ENCODE data around the gene MERTK. TPM values are rescaled to one million over a fixed set of nuclear protein-coding genes. Genes with fewer than 3 reads are reported as not detected.
"Not testable (repeated sequence)": the region's sequence is repeated elsewhere in the genome, so short reads cannot be mapped to it uniquely, and the experiment has no call there.

Gene MERTK
- polyA plus RNA-seq, 4 donors, result 5.4 to 27.0 (median 20.5) TPM

DNA sequence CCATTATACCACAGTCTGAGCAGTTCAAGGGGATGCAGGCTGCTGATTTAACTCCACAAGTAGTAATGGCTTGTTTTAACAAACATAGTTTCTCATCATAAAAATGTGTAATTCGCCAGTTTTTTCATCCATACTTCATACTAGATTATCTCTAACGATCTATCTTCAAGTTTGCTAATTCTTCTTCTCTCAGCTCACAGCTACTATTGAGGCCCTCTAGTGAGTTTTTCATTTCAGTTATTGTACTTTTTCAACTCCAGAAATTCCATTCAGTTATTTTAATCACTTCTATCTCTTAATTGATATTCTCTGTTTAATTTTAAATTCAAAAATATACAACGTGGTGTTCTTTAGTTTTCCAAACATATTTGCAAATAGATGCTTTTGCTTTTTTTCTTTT is 136.5 kb downstream of the MERTK start:
- DNase-seq (ENCODE audit: low read depth in 4 of 4, low spot score in 3 of 4), result no peak

DNA sequence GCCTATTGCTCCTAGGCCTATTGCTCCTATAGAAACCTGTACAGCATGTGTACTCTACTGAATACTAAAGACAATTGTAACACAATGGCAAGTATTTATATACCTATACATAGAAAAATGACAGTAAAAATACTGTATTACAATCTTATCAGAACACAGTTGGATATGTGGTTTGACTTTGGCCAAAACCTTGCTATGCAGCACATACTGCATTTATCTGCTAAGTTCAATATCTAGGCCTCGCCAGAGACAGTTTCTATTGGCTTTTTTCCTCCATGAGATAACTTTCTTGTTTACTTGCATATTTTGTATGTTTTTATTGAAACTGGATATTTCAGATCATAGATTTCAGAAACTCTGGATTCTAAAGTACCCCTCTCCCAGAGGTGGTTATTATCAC is 137.4 kb downstream of the MERTK start:
- DNase-seq (ENCODE audit: low read depth in 4 of 4, low spot score in 3 of 4), result no peak

DNA sequence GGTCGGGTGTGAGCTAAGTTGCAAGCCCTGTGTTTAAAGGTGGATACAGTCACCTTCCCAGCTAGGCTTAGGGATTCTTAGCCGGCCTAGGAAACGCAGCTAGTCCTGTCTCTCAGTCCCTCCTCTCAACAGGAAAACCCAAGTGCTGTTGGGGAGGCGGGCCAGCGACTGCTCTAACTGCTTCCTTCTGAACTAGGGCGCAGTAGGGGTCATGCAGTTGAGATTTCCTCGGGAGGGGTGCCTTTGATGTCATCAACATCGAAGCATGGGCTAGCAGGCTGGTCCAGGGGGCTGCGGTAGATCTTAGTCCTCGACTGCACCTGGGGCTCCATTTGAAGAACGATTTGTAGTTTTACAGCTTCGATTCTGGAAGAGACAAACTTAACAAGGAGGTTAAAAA is 141.1 kb downstream of the MERTK start:
- not testable (repeated sequence) for DNase-seq (ENCODE audit: low read depth in 4 of 4, low spot score in 3 of 4)

DNA sequence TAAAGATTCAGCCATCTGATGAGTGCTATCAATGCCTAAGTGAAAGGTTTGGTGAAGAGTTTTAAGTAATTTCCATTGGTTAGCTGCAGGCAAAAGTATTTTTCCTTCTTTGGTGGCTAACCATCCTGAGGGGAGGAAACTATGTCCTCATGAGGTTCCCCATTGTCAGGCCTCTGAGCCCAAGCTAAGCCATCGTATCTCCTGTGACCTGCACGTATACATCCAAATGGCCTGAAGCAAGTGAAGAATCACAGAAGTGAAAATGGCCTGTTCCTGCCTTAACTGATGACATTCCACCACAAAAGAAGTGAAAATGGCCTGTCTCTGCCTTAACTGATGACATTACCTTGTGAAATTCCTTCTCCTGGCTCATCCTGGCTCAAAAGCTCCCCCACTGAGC is 141.7 kb downstream of the MERTK start:
- DNase-seq (ENCODE audit: low read depth in 4 of 4, low spot score in 3 of 4), result not testable (repeated sequence)

DNA sequence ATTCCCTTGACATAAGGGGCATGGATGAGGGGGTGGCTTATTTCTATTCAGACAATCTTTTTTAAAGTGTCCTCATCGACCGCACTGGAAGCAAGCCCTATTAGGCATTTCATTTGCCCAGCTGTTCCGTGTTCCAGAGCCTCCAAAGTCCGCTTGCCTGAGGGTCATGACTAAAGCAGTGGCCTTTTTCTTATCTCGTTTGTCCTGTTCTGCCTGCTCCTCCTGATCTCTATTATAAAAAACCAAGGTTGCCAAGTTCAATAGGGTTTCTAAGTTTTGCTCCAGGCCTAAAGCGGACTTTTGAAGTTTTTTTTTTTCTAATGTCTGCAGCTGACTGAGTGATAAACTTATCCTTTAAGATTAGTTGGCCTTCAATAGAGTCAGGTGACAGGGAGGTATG is 143.1 kb downstream of the MERTK start:
- DNase-seq (ENCODE audit: low read depth in 4 of 4, low spot score in 3 of 4), result not testable (repeated sequence)

DNA sequence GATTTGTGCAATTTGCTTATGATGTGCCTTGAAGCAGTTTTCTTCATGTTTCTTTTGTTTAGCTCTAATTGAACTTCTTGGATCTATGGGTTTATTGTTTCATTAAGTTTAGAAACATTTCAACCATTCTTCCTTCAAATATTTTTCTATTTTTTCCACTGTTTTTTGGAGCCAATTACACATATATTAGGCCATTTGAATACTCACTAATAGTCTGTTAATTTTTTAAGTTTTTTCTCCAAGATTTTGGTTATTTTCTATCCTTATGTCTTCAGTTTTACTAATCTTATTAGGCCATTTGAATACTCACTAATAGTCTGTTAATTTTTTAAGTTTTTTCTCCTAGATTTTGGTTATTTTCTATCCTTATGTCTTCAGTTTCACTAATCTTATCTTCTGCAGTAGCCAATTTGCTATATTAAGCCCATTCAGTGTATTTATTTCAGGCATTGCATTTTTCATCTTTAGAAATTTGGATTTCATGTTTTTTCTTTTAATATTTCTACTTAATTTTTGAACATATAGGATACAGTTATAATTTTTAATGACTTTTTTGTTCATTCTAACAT is 147.1 kb downstream of the MERTK start:
- DNase-seq (ENCODE audit: low read depth in 4 of 4, low spot score in 3 of 4), result no peak

DNA sequence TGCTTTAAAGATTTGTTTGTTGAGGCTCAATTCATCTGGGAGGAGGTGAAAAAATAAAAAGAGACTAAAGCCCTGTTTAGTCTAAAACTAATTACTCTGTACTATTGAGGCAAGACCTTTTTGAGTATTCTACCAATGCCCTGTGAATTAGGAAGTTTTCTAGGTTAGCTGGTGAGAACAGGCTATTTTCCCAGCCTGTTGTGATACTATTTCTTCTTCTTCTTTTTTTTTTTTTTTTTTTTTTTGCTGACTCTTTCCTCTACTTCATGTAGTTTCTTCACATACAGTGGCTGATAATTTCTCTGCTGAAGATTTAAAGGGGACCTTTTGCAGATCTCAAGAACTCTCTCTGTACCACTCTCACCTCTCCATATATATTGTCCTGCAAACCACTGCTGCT is 147.8 kb downstream of the MERTK start:
- DNase-seq (ENCODE audit: low read depth in 4 of 4, low spot score in 3 of 4), result no peak

DNA sequence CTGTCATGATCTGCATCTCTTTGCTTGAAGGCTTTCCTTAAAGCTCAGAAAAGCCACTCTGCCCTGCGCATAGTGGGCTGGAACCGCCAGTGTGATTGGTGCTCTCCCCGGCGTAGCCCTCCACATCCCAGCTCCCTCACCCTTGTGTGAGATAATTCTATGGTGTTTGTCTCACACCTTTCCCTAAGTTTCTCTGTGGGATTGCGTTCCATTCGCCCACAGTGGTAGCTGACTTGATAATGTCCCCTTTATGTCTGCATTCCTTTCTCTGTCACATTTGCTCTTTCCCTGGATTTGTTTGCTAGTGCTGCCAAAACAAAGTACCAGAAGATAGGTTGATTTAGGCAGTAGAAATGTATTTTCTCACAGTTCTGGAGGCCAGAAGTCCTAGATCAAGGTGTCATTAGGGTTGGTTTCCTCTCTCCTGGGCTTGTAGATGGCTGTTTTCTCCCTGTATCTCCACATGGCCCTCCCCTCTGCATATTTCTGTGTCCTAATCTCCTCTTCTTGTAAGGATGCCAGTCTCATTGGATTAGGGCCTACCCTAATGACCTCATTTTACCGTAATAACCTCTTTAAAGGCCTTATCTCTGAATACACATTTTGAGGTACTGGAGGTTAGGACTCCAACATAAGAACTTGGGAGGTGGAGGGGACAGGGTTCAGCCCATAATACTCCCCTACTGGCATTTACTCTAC is 149.3 kb downstream of the MERTK start:
- no peak for DNase-seq (ENCODE audit: low read depth in 4 of 4, low spot score in 3 of 4)

DNA sequence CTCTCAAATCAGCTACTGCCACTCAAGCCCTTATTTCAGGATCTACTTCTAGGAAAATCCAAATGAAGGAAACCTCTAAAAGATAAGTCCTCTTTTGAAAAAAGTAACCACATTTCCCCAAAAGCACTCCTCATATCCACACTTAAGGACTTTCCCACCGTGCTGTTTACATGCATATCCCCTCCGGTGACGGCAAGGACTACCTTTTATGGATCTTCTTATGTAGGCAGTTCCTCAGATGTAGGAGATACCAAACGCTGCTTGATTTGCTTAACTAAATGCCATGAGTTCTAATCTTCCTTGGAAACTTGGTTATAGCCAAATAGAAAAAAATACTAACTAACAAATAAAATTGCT is 149.8 kb downstream of the MERTK start:
- no peak for DNase-seq (ENCODE audit: low read depth in 4 of 4, low spot score in 3 of 4)

DNA sequence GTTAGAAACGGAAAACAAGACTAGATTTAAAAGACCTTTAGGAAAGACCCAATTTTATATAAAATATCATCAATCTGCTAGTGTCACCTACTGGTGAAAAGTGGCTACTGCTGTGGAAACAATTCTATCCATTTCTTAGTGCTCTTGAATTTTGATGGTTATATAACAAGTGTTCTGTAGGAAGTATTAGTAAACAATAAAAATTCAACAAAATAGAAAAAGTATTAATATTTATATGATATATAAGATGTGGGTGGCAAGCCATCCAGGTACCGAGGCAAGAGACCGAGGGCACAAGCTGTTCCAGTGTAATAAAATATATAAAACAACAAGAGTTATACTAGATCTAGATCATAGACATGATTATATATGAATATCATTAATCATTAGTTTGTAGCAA is 150.5 kb downstream of the MERTK start:
- DNase-seq (ENCODE audit: low read depth in 4 of 4, low spot score in 3 of 4), result peak in 3 of 4 donors; percentile 32 to 41 (median 35)

DNA sequence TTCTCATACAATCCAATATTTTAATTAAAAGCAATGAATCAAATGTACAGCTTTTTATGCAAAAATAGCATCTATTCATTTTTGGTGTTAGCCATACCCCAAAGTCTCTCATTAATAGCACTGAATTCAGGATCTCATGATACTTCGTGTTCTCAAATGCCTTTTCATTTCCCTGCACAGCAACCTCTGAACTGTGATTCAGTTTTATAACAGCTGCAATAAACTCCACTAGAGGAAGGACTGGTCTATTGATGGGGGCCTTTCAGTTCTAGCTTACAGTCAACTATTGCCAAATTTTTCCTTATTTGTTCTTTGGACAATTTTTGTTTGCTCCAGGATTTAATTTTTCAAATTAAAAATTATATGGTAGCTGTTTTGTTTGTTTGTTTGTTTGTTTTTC is 151.9 kb downstream of the MERTK start:
- no peak for DNase-seq (ENCODE audit: low read depth in 4 of 4, low spot score in 3 of 4)

DNA sequence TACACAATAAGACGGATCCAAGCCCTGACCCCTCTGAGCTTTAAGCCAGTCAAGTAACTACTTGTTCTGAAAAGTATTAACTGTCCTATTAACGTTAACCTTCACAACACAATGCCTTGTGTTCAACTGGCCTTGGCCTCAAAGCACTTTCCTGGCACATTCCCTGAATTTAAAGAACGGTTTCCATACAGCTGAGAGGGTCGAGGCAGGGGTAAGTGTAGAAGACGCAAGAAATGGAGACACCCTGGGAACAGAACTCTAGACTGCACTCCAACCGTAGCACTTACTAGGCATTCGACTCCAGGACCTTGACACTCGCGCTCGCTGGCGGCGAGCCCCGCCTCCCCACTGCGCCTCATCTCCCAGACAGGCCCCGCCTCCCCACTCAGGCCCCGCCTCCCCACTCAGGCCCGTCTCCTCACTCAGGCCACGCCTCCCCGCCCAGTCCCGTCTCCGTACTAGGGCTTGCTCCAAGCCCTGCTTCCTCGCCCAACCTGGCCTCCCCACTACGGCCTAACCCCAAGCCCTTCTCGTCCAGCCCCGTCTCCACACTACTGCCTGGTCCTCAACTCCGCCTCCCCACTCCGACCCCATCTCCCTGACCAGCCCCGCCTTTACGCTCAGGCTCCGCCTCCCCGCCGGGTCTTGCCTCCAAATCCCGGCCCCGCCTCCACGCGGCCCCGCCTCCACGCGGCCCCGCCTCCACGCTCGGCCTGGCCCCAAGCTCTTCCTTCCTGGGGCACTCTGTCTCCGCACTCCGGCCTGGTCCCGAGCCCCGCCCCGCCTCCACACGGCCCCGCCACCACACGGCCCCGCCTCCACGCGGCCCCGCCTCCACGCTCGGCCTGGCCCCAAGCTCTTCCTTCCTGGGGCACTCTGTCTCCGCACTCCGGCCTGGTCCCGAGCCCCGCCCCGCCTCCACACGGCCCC is 155.8 kb downstream of the MERTK start:
- peak; percentile 83 to 93 (median 86) for DNase-seq (ENCODE audit: low read depth in 4 of 4, low spot score in 3 of 4)

DNA sequence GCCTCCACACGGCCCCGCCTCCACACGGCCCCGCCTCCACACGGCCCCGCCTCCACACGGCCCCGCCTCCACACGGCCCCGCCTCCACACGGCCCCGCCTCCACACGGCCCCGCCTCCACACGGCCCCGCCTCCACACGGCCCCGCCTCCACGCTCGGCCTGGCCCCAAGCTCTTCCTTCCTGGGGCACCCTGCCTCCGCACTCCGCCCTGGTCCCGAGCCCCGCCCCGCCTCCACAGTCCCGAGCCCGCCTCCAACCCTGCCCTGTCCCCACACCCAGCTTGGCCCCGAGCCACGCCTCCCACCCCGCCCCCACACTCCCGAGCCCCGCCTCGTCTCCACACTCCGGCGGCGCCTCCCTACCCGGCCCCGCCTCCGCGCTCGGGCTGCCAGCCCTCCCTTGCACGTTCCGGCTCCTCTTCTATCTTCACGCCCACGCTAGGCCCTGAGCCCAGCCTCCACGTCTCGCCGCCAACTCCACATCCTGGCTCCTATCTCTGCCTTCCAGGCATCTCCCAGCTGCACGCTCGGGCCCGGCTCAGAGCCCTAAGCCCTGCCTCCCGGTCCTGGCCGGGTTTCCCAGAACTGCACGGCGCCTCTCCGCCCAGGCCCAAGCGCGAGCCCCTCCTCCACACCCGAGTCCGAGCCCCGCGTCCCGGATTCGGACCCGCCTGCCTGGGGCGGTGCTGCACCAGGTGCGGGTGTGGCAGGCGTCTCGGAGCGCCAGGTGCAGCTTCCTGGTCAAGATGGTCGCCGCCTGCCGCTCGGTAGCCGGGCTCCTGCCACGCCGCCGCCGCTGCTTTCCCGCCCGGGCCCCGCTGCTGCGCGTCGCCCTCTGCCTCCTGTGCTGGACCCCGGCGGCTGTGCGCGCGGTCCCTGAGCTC is 156.7 kb downstream of the MERTK start, which contains the start of gene TMEM87B:
Gene TMEM87B, plus strand, starts transcription at position 423 of the 883 bp plus-strand sequence. Its CDS starts 323 bp downstream, at position 746.
- DNase-seq (ENCODE audit: low read depth in 4 of 4, low spot score in 3 of 4), result peak; percentile 87 to 93 (median 92)

DNA sequence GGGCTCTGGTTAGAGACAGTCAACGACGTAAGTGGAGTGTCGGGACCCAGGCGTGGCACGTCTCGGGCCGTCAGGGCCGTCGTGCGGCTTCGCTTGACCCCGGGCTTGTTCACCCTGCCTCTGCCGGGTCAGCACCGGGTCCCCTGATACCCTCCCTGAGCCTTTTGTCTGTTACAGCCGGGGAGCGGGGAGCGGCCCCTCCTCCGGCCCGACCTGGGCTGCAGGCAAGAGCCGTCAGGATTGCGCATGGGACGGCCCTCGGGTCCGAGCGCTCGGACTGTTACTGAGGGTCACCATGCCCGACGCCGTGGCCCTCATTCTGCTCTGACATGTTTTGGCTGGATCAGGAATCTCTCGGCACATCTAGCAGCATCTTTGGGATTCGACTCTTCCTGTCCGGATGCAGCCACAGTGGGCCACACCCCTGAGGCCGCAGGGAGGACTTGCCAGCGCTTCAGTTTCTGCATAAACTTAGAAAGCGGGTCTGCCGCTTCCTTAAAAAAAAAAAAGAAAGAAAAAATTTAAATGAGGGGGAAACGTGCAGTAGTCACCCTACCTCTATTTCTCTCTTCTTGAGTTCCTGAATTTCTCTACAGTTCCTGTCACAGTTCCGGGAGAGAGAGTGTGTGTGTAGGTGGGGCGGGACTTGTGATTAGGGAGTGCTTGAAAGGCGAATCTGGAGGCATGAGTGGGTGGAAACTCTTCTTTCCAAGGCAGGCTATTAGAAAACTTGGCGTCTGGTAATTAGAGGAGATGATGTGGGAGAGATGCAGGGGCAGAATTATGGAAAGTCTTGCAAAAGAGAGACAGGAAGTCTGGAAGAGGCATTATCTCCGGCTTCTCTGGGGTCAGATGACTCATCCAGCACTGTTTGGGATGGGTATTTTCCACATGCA is 157.6 kb downstream of the MERTK start:
- DNase-seq (ENCODE audit: low read depth in 4 of 4, low spot score in 3 of 4), result peak; percentile 53 to 66 (median 62)

DNA sequence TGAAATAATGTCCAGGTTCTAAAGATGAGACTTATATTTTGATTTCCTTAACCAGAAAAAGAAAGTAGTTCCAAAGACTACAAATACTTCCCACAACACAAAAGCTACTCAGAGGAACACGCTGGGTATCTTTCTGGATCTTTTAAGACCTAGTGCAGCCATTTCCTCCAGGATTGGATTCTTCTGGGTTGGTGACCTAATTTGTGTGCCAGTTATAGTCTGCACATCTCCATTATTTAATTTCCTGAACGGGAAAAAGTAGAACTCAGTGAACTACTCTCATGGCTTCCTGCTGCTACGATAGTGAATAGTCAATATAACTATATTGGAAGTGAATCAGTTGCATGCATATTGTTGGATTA is 158.2 kb downstream of the MERTK start:
- no peak for DNase-seq (ENCODE audit: low read depth in 4 of 4, low spot score in 3 of 4)

DNA sequence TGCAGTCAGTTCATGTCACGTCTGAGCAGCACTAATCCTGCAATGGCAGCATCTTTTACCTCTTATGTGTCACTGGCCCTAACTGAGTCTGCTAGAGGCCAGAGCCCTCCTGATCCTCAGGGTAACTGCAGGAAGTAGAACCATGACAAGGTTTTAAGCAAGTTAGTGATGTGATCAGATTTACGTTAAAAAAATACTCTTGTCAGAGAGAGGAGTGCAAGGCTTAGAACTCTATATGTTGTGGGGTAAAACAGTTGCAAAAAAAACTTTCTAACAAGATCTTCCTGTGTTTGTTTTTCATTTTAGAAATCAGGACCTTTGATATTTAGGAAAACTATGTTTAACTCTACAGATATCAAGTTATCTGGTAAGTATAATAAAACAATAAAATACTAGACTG is 161.3 kb downstream of the MERTK start:
- no peak for DNase-seq (ENCODE audit: low read depth in 4 of 4, low spot score in 3 of 4)

DNA sequence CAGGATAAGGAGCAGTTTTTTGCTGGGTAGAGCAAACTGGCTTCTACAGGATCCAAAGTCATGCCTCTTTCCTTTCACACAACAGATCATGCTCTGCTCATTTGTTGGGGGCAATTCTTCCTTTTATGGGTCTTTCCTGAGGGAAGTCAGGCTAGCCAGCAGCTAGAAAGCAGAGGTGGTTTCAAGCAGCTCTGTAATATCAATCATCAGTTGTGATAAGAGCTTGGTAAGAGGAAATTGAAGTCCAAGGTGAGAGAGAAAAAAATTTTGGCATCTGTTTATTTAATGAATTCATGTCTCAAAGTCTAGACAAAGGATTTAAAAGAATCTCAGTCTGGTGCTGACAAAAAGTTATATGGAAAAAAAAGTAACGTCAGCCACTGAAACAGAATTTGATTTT is 162.9 kb downstream of the MERTK start:
- no peak for DNase-seq (ENCODE audit: low read depth in 4 of 4, low spot score in 3 of 4)

DNA sequence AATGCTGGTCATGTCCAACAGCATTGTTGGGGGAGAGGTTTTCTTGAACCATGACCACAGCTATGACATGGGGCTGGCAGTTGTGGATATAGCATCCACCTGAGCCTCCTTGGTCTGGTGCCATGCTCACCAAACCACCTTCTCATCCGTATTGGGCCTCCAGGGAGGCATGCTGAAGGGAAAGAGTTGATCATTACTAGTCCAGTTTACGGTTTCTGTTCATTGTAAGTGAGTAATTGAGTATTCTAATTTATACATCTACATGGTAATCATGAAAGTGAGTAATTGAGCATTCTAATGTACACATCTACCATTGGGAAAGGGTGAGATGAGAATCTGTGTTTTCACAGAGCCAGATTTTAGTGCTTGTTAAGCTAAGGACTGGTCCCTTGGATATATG is 163.4 kb downstream of the MERTK start:
- no peak for DNase-seq (ENCODE audit: low read depth in 4 of 4, low spot score in 3 of 4)

DNA sequence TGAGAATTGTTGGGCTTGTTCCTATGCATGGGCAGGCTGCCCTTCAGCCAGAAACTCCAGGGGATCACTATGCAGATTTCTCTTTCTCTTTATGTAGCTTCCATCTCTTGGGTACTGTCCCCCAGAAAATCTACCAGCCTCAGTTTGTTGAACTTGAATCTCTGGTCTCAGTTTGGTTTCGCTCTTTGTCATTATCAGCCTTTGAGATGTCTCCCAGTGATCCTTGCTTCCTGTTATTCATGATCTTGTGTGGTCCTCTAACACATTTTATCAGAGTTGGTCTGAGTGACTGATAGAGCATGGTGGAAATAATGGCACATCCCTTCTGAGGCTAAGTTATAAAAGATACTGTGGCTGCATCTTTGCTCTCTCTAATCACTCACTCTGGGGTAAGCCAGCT is 164.5 kb downstream of the MERTK start:
- DNase-seq (ENCODE audit: low read depth in 4 of 4, low spot score in 3 of 4), result no peak

DNA sequence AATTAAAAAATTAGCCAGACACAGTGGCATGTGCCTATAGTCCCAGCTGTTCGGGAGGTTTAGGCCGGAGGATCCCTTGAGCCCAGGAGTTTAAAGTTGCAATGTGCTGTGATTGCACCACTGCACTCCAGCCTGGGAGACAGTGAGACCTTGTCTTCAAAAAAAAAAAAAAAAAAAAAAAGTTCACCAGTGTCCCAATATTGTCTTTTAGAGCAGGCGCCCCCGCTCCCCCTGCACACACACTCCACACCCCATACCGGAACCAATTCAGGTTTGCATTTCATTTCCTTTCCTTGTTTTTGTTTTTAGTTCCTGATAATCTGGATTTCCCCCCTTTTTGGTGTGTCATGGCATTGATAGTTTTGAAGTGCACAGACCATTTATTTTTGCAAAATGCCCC is 167.1 kb downstream of the MERTK start:
- DNase-seq (ENCODE audit: low read depth in 4 of 4, low spot score in 3 of 4), result no peak

All from left renal pelvis (tissue), 4 donors.